ENCODE data around the gene PDZD4.

Gene PDZD4

GRCh38 chrX:153769865-153770600 lies 60.3 kb downstream of the PDZD4 start:
- DNase-seq = no peak

- no peak for DNase-seq
These were observed 61.0 kb downstream of the PDZD4 start for GRCh38 chrX:153769158-153769864.

GRCh38 chrX:153768311-153769157 lies 61.8 kb downstream of the PDZD4 start:
- no peak for DNase-seq

- DNase-seq = no peak
These were observed 62.7 kb downstream of the PDZD4 start for GRCh38 chrX:153767674-153768055.

- no peak for DNase-seq
These were observed 63.3 kb downstream of the PDZD4 start for GRCh38 chrX:153766871-153767673.

- peak; percentile 12 for DNase-seq
These were observed 64.1 kb downstream of the PDZD4 start for GRCh38 chrX:153766098-153766817.

- no peak for DNase-seq
These were observed 64.9 kb downstream of the PDZD4 start for GRCh38 chrX:153765138-153766079.

- no peak for DNase-seq
These were observed 65.6 kb downstream of the PDZD4 start for GRCh38 chrX:153764786-153765137.

GRCh38 chrX:153763989-153764755 lies 66.2 kb downstream of the PDZD4 start, which contains the start of gene PLXNB3:
PLXNB3 (plus strand) TSS chrX:153764249; CDS start chrX:153765536, 1,287 bp downstream.
- DNase-seq = peak; percentile 48

- DNase-seq = no peak
These were observed 66.9 kb downstream of the PDZD4 start for GRCh38 chrX:153763298-153763932.

GRCh38 chrX:153762626-153763173 lies 67.6 kb downstream of the PDZD4 start:
- no peak for DNase-seq

GRCh38 chrX:153761863-153762262 lies 68.5 kb downstream of the PDZD4 start:
- no peak for DNase-seq

GRCh38 chrX:153755136-153755535 lies 75.2 kb downstream of the PDZD4 start:
- DNase-seq = no peak

All from NCI-H526 treated with DMSO at 0.1 percent for 48 hours (cell line).